Endometrial microvascular endothelial cells (primary cell): ENCODE data around the gene SMIM13. TPM values are rescaled to one million over a fixed set of nuclear protein-coding genes. Genes with fewer than 3 reads are reported as not detected.

Experiments used
- in situ Hi-C: cut with HindIII; loops from 2 replicates; pipeline ENCODE4 v1.10.0; 2017; ENCODE audit warnings: low sequenced_read_pairs, low pct_unique_long_range_greater_than_20kb; ENCODE audit errors: inconsistent ontology term
- total RNA-seq: library from RNA; depleted of rRNA; stranded (reverse); fragments of >200 nt; gene quantifications from one replicate; pipeline ENCODE4 v1.2.3, GENCODE V29; 2015; ENCODE audit errors: inconsistent ontology term

SMIM13 gene
- total RNA-seq, 1 donor from 2014 or later = 13.3 TPM

DNA sequence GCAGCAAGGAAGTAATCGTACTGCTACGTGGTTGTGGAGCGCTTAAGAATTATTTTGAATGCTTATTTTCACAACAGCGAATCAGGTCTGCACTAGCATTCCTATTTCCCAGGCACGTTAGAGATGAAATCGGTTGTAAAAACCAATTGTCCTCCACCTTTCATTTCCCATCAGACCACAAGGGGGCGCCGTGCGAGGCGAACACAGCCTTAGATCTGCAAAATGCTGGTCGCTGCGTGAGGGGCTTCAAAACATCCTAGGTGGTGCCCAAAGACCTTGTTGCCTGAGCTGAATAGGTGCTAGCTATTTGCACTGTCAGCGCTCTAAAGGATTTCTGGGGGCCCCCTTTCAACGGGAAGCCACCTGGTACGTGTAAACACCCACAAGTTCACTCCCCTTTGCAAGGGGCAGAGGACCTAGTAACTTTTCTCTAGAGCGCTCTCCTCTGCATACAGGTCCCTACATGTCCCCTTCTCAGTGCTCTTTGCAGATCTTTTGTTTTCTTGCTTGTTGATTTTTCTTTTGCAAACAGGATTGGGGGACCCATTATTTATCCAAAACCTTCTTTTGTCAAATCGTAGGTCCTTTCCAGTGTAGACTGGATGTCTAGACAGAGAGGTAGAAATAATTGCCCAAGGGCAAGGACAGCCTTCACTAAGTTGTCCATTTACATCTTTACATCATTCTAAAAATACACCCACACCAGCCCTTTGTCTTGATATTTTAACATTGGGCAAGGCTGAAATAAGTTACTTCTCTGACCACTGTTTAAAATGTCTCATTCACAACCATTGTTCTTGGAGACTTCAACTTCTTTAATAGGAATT, 79.1 kb downstream of the SMIM13 start:
- in situ Hi-C loops = no loop called here

DNA sequence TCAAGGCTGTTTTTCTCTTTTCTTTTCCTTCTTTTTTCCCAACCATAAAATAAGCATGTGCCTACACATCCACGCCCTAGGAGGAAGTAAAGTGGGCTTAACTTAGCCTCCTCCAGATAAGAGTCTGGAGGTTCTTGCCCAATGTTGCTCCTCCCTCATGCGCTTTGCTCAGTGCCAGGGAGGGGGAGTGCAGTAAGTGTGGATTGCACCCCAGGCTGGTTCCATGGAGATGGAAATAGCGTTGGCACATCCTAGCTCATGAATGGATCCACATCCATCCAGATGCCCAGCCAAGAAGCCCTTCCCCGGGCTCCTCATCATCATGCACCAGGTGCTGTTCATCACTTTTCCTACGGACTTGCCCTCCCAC, 80.6 kb downstream of the SMIM13 start:
- in situ Hi-C loops = no loop called here

DNA sequence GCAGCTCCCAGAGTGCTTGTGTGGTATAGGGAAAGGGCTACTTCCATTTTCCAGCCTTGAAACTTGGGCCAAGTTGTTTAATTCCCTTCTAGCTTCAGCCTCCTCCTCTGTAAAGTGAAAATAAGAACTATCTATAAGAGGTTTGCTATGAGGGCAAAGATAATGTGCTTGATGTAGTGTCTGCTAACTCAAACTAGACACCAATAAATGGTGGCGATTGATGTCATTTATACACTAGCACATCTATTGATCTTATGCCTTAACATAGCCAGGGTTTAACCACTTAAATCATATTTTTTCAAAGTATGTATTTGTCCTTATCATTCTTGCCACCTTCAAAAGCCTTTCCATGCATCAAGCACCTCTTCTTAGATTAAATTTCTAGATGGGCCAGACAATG, 83.6 kb downstream of the SMIM13 start:
- in situ Hi-C loops = no loop called here

DNA sequence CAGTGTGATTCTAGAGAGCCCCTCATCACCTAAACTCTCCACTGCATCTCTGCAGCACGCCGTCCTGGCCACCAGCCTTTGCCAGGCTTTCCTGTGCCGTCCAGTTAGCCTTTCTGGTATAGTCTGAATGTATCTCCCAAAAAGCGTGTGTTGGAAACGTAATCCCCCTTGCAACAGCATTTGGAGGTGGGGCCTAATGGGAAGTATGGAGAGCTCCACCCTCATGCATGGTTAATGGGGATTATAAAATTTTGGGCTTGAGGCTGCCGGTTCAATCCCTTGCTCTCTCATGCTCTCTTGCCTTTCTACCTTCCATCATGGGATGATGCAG, 85.4 kb downstream of the SMIM13 start:
- in situ Hi-C loops = no loop called here

DNA sequence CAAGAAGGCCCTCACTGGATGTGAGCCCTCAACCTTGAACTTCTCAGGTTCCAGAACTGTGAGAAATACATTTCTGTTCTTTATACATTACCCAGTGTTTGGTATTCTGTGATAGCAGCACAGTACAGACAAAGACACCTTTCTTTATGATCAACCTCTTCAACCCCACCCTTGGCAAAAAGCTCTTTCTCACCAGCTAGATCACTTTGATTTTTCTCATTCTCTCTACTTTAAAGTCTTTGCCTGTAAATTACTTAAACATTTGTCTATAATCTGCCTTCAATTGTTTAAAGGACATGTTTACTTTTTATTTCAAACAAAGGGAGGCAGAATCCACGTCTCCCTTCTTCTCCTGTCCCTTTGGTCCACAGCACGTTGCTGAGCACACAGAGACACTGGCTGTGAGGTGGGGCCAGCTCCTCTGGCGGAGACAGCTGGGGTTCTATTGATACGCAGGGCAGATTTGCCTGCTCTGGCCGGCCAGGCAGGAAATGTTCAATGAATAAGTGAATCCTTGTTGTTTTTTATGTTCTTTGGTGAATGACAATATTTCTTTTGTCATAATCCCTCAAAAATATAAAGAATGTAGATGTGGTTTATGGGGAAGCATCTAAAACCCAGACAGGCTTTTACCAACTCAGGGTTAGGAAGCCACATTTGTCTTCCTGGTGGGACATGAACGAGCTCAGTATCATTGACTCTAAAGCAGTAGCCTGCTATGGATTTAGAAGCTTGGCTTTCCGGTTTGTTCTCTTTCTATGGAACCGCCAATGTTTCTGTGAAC, 86.0 kb downstream of the SMIM13 start:
- in situ Hi-C loops = no loop called here

DNA sequence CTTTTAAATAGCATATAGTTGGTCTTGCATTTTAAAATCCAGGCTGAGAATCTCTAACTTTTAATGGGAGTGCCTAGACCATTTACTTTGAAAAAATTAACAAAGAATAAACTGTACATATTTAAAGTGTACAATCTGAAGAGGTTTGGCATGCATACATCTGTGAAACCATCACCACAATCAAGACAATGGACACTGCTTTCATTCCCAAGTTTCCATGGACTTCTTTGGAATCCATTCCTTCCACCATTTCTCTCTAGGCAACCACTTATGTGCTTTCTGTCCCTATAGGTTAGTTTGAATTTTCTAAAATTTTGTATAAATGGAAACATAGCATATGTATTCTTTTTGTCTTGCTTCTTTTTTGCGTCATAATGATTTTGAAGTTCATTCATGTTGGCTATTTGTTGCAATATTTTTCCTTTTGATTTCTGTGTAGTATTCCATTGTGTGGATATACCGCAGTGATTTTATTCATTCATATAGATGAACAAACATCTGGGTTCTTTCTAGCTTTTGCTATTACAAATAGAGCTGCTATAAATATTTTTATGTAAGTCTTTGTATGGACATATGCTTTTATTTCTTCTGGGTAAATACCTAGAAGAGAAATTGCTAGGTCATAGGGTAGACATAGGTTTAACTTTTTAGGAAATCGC, 88.0 kb downstream of the SMIM13 start:
- in situ Hi-C loops = no loop called here

DNA sequence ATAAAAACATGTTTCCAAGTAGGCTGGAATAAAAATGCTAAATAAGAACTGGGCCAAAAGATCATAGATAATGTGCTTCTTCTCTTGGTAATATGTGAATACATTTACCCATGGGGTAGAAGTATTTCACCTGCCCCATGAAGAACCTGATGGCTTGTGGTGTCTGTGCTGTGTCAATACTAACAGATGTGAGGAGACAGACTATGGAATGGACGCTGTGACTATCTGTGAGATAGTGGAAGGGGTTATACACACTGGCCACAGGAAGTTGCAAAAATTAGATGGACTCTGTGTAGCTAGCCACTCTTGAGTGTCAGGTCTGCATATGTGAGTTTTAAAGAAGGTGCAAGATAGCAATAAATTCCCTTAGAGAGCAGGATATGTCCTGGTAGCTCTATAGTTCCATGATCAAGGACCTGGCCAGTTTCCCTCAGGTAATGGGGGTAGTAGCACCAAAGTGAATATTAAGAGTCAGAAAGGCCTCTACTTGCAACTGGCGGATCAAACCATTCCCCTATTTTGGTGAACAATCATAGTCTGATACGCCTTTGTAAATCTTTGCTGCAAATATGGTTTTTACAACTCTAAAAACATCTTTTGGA, 90.2 kb downstream of the SMIM13 start:
- in situ Hi-C loops = no loop called here

DNA sequence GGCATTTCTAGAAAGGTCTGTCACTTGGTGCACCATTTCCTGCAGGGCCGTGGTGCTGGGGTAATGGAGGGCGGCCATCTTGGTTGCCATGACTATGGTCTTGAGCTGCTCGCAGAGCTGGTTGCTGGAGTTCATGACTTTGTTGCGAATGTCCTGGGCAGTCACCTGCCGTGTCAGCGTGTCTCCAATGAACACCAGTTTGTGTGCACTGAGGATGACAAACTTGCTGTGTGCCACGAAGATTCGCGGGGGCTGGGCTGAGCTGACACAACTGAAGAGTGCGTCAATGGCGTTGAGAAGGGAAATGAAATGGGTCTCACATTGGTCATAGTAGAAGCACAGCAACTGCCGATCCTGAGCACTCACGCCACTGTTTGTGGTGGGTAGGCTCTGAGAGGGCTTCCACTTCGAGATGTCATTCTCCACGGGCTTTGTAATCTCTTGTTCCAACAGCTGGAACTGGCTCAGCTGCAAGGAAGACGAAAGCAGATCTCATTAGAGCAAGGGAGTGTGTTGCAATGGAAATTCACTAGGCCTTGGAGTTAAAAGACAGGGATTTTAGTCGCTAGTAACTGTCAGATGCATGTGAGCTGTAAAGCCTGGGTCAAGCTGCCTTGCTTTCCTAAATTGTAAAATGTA, 91.7 kb downstream of the SMIM13 start:
- in situ Hi-C loops = no loop called here

DNA sequence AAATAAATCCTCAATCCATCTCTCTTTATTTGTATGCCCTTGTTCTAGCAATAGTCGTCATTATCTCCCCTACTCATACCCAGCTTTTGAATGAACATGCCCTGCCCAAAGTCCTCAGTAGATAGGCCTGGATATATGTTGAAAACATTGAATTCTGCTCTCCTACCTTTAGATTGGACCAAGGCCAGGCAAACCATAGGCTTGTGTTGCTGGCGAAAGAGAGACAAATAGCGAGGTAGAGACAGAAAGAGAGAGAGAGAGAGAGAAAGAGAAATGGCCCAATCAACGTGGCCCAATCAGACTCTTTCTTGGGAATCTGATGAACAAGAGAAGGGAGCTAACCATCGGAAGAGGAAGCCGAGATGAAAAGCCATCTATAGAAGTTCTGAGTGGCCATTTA, 93.7 kb downstream of the SMIM13 start:
- in situ Hi-C loops = no loop called here

Other genes starting within 250 kb of the SMIM13 start
- not detected for gene GCM2, start 211.8 kb upstream of the SMIM13 start, total RNA-seq
- gene SYCP2L, start 206.8 kb upstream of the SMIM13 start, total RNA-seq = not detected
- gene ELOVL2, start 49.5 kb upstream of the SMIM13 start, total RNA-seq = not detected
- gene ERVFRD-1, start 17.9 kb downstream of the SMIM13 start, total RNA-seq = 2.0 TPM
- 53.2 TPM for gene NEDD9, start 138.8 kb downstream of the SMIM13 start, total RNA-seq